ENCODE results near the gene KHSRP. TPM values are rescaled to one million over a fixed set of nuclear protein-coding genes. Genes with fewer than 3 reads are reported as not detected.
"Not testable (repeated sequence)": the region's sequence is repeated elsewhere in the genome, so short reads cannot be mapped to it uniquely, and the experiment has no call there.

The KHSRP gene
- total RNA-seq, 2 donors from 2014 or later = 253 to 311 TPM

DNA sequence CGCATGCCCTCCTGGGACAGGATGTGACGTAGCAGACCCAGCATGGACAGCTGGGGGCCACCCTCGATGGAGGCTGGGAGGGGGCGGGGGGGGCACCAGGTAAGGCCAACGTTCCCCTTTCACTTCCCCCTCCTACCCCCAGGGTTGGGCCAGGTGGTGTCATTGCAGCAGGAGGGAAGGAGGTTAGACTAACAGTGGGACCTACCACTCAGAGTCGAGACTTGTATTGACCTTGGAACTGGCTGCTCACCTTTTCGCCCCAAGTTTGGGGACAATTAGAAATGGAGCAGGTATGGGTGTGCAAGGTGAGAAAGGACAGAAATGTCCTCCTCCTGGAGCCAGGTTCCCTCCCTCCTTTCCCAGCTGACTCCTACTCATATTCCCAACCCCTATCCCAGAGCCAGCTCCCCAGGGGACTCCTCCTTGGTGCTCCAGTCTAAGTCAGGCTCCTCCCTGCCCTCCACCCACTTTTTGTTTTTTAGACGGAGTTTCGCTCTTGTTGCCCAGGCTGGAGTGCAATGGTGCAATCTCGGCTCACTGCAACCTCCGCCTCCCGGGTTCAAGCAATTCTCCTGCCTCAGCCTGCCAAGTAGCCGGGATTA is 17.6 kb upstream of the KHSRP start:
- no peak for DNase-seq
- Mint-ChIP-seq H3K27me3 (ENCODE audit: low read depth) (no peaks in the 10 kb centered on the region), H3K9me3 (no peaks in the 10 kb centered on the region), H3K4me1 (ENCODE audit: low read depth) (no peaks in the 10 kb centered on the region), H3K36me3 (ENCODE audit: insufficient read depth in 2 of 2) (peaks cover 0 to 3% of the 10 kb centered on the region in 2 donors), H3K27ac (no peak overlapping the region), H3K4me3 (no peak overlapping the region)
- ATAC-seq (replicated peaks in 1 of 2) = no peak

DNA sequence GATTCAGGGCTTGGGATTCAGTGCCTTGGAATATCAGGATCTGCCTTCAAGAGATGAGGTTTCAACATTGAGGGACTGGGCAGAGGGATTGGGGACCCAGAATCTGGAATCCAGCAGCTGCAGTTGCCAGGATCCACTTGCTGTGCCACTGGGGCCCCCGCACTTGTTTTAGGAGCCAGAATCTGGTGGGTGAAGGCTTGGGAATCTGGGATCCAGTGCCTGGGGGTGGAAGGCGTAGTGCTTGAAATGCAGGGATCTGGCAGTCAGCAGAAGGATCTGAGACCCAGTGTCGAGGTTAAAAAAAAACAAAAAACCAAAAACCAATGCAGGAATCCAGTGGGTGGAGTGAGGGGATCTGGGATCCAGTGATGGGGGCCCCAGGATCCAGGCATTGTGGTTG is 16.3 kb upstream of the KHSRP start:
- Mint-ChIP-seq H3K27ac (no peak overlapping the region), H3K4me1 (ENCODE audit: low read depth) (no peaks in the 10 kb centered on the region), H3K27me3 (ENCODE audit: low read depth) (no peaks in the 10 kb centered on the region), H3K4me3 (no peak overlapping the region), H3K9me3 (no peaks in the 10 kb centered on the region), H3K36me3 (ENCODE audit: insufficient read depth in 2 of 2) (peaks cover 0 to 3% of the 10 kb centered on the region in 2 donors)
- ATAC-seq (replicated peaks in 1 of 2) = no peak
- no peak for DNase-seq

GRCh38 chr19:6439743-6440142 is 15.1 kb upstream of the KHSRP start:
- H3K27ac Mint-ChIP-seq = no peak overlapping the region
- no peak overlapping the region for H3K4me3 Mint-ChIP-seq
- DNase-seq = no peak
- H3K4me1 Mint-ChIP-seq (ENCODE audit: low read depth) = no peaks in the 10 kb centered on the region
- H3K36me3 Mint-ChIP-seq (ENCODE audit: insufficient read depth in 2 of 2) = no peaks in the 10 kb centered on the region
- H3K27me3 Mint-ChIP-seq (ENCODE audit: low read depth) = no peaks in the 10 kb centered on the region
- no peak for ATAC-seq (replicated peaks in 1 of 2)
- H3K9me3 Mint-ChIP-seq = no peaks in the 10 kb centered on the region

GRCh38 chr19:6433663-6434062 is 9.1 kb upstream of the KHSRP start, which contains the start of gene SLC25A41:
Gene SLC25A41 (minus strand): TSS chr19:6433763. CDS start chr19:6433693, 70 bp downstream.
- ATAC-seq (replicated peaks in 1 of 2) = no peak
- DNase-seq = no peak
- Mint-ChIP-seq H3K36me3 (ENCODE audit: insufficient read depth in 2 of 2) (no peaks in the 10 kb centered on the region), H3K27me3 (ENCODE audit: low read depth) (no peaks in the 10 kb centered on the region), H3K27ac (no peak within 1 kb of the TSS), H3K4me1 (ENCODE audit: low read depth) (peaks cover 6% of the 10 kb centered on the region), H3K9me3 (no peaks in the 10 kb centered on the region), H3K4me3 (no peak within 1 kb of the TSS)

GRCh38 chr19:6433165-6433564 is 8.6 kb upstream of the KHSRP start:
- no peak overlapping the region for H3K4me3 Mint-ChIP-seq

GRCh38 chr19:6431891-6432290 is 7.3 kb upstream of the KHSRP start:
- DNase-seq = no peak
- Mint-ChIP-seq H3K4me3 (no peak overlapping the region), H3K27me3 (ENCODE audit: low read depth) (no peaks in the 10 kb centered on the region), H3K36me3 (ENCODE audit: insufficient read depth in 2 of 2) (no peaks in the 10 kb centered on the region), H3K9me3 (no peaks in the 10 kb centered on the region), H3K4me1 (ENCODE audit: low read depth) (peaks cover 6% of the 10 kb centered on the region), H3K27ac (no peak overlapping the region)
- ATAC-seq (replicated peaks in 1 of 2) = no peak

More at GRCh38 chr19:6433165-6433564, 8.6 kb upstream of the KHSRP start:
- no peaks in the 10 kb centered on the region for H3K36me3 Mint-ChIP-seq (ENCODE audit: insufficient read depth in 2 of 2)
- ATAC-seq (replicated peaks in 1 of 2) (no peak), DNase-seq (no peak)
- no peak overlapping the region for H3K27ac Mint-ChIP-seq
- no peaks in the 10 kb centered on the region for H3K9me3 Mint-ChIP-seq
- H3K4me1 Mint-ChIP-seq (ENCODE audit: low read depth) = peaks cover 6% of the 10 kb centered on the region
- H3K27me3 Mint-ChIP-seq (ENCODE audit: low read depth) = no peaks in the 10 kb centered on the region

- H3K4me3 Mint-ChIP-seq = peak overlapping the region in 1 of 2 donors; percentile 49
- peaks cover 15% of the 10 kb centered on the region for H3K4me1 Mint-ChIP-seq (ENCODE audit: low read depth)
- DNase-seq (no peak), ATAC-seq (replicated peaks in 1 of 2) (no peak)
- H3K36me3 Mint-ChIP-seq (ENCODE audit: insufficient read depth in 2 of 2) = peaks cover 0 to 2% of the 10 kb centered on the region in 2 donors
- peaks cover 0 to 3% of the 10 kb centered on the region in 2 donors for H3K9me3 Mint-ChIP-seq
- peak overlapping the region; percentile 68 for H3K27ac Mint-ChIP-seq
- H3K27me3 Mint-ChIP-seq (ENCODE audit: low read depth) = no peaks in the 10 kb centered on the region
These were observed 5.0 kb upstream of the KHSRP start for GRCh38 chr19:6429419-6430221.

DNA sequence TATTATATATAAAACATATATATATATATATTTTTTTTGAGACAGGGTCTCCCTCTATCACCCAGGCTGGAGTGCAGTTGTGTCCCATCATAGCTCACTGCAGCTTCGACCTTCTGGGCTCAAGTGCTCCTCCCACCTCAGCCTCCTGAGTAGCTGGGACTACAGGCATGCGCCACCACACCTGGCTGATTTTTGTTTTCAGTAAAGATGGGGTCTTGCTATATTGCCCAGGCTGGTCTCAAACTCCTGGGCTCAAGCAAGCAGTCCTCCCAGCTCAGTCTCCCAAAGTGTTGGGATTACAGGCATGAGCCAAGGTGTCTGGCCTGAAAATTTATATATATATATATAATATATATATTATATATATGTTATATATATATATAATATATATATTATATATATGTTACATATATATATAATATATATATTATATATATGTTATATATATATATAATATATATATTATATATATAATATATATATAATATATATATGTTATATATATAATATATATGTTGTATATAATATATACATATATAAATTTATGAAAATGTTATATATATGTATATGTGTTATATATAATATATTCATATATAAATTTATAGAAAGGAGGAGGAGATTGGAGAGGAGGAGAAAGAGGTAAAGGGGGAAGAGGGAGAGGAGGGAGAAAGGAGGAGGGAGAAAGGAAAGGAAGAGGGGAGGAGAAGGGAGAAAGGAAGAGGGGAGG is 4.2 kb upstream of the KHSRP start:
- not testable (repeated sequence) for DNase-seq; H3K27me3 Mint-ChIP-seq (ENCODE audit: low read depth); H3K36me3 Mint-ChIP-seq (ENCODE audit: insufficient read depth in 2 of 2); ATAC-seq (replicated peaks in 1 of 2); H3K4me3 Mint-ChIP-seq; H3K9me3 Mint-ChIP-seq; H3K27ac Mint-ChIP-seq
- H3K4me1 Mint-ChIP-seq (ENCODE audit: low read depth) = peaks cover 15% of the 10 kb centered on the region

DNA sequence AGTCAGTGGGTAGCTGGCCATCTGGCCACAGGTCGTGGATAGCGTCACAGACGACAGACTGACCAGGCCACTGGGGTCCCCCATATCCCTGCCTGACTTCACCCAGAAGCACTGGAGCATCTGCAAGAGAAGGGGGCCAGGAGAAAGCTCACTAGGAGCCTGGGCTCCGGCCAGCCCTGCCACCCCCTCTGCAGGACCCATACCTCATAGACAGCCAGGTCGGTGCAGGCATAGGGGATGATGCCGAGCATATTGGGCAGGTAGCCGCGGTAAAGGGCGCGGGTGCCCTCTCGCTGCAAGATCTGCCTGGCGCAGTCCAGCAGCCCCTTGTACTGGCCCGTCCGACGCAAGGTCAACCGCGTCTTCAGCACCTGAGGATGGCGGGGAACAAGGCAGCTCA is 2.5 kb upstream of the KHSRP start:
- no peaks in the 10 kb centered on the region for H3K27me3 Mint-ChIP-seq (ENCODE audit: low read depth)
- H3K27ac Mint-ChIP-seq = no peak overlapping the region
- peaks cover 2 to 6% of the 10 kb centered on the region in 2 donors for H3K36me3 Mint-ChIP-seq (ENCODE audit: insufficient read depth in 2 of 2)
- ATAC-seq (replicated peaks in 1 of 2) (no peak), DNase-seq (no peak)
- H3K4me3 Mint-ChIP-seq = no peak overlapping the region
- peaks cover 31% of the 10 kb centered on the region for H3K4me1 Mint-ChIP-seq (ENCODE audit: low read depth)
- peaks cover 0 to 3% of the 10 kb centered on the region in 2 donors for H3K9me3 Mint-ChIP-seq

DNA sequence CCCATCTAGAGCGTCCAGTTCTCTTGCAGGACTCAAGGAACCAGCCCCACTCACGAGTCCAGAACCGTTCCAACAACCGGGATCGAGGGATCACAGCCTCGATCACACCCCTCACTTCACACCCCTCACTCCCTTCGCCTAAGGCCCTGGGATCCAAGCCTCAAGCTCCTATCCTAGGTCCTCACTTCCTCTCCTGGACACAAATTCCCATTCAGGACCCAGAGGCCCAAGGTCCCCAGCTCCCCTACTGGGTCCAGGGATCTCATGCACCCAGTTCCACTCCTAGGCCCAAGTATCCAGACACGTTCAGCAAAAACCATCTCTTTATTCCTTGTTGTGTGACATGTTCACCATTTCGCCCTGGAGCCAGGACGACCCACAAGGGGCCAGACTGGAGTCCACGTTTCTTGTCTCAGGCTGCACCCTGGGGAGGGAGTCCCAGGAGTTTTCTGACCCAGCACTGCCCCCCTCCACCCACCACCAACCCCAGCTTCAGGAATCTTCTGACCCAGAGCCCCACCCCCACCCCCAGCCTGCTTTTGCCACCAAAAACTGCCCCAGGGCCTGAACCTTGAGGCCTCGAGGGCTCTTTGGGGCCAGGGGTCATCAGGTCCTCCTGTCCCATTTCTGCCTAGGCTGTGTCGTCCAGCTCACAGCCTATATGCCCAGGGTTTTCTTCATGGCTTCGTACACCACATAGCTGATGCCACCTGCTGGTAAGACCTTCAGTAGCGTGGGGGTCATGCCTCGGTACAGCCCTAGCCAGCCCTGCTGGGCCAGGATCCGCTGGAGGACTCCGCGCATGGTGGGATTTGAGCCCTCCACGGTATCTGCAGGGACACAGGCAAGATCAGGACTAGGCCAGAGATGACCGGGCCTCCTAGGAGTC is 1.4 kb upstream of the KHSRP start:
- peaks cover 2 to 8% of the 10 kb centered on the region in 2 donors for H3K36me3 Mint-ChIP-seq (ENCODE audit: insufficient read depth in 2 of 2)
- H3K4me1 Mint-ChIP-seq (ENCODE audit: low read depth) = peaks cover 36% of the 10 kb centered on the region
- no peak for ATAC-seq (replicated peaks in 1 of 2)
- peak overlapping the region; percentile 45 to 78 for H3K4me3 Mint-ChIP-seq
- peaks cover 0 to 3% of the 10 kb centered on the region in 2 donors for H3K9me3 Mint-ChIP-seq
- DNase-seq = peak; percentile 21 to 31
- no peaks in the 10 kb centered on the region for H3K27me3 Mint-ChIP-seq (ENCODE audit: low read depth)
- H3K27ac Mint-ChIP-seq = peak overlapping the region; percentile 43

DNA sequence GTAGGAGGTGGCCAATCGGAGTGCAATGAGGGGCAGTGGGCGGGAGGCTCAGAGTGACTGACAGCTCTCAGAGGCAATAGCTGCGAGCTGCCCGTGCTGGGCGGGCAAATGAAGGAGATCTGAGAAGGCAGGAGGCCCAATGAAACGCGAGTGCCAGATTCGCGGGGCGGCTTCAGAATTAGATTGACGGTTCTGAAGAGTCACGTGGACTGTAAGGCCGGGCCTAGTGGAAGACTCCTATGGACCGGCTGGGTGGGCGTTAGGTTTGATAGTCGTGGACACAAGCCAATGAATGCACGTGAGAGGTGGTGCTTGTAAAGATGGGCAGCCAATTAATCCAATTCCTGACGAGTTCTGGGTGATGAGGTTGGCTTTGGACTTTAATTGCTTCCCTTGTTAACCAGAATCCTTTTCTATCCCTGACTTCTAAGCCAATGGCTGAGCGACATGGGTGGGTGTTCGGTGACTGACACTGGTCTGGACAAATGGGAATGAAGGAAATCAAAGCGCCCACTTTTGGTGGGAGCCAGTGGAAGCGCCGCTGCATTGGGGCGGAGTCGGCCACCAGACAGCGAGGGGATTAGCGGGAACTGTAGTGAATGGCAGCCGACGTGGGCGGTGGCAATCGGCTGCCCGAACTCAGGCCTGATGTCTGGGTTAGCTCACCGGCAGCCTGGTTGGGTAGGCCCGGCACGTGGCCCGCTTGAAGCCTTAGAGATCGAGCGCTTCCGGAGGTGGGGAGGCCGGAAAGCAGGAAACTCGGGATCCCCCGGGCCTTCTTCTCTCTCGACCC is 524 bp upstream of the KHSRP start:
- Mint-ChIP-seq H3K27me3 (ENCODE audit: low read depth) (no peaks in the 10 kb centered on the region), H3K9me3 (peaks cover 0 to 3% of the 10 kb centered on the region in 2 donors), H3K27ac (peak overlapping the region; percentile 43), H3K4me1 (ENCODE audit: low read depth) (peaks cover 40% of the 10 kb centered on the region), H3K36me3 (ENCODE audit: insufficient read depth in 2 of 2) (peaks cover 2 to 10% of the 10 kb centered on the region in 2 donors), H3K4me3 (peak overlapping the region; percentile 45 to 78)
- DNase-seq (peak; percentile 98 to 100), ATAC-seq (replicated peaks in 1 of 2) (peak; percentile 89 to 90)
